Breast epithelium (tissue), 3 donors: ENCODE measurements around the gene PTDSS2.

Experiments
- CTCF ChIP-seq, 3 donors: fragments of 450-650 bp; IDR thresholded peaks; one replicate each; pipeline ENCODE4 v1.5.1; 2016 to 2017; ENCODE audit warnings: antibody characterized with exemption in 3 of 3, mild to moderate bottlenecking in 3 of 3, moderate library complexity in 3 of 3
- POLR2AphosphoS5 ChIP-seq, 3 donors: sonication (generic); formaldehyde crosslinking; IDR thresholded peaks; one replicate each; pipeline ENCODE4 v1.6.1; 2017; ENCODE audit warnings: antibody characterized with exemption in 3 of 3

- TF ChIP-seq CTCF (IDR thresholded peaks at IDR 0.05) (no peak), POLR2AphosphoS5 (IDR thresholded peaks at IDR 0.05) (no peak)
These were observed 34.4 kb upstream of the PTDSS2 start for GRCh38 chr11:415640-416041.
